Myocyte (in vitro differentiated cells): Measurements from ENCODE around the gene ADRA2A. TPM values are rescaled to one million over a fixed set of nuclear protein-coding genes. Genes with fewer than 3 reads are reported as not detected.
A peak's percentile ranks its signal among the peaks of the same experiment; 100 is the strongest.

Experiments
- DNase-seq: peaks from one replicate; pipeline ENCODE4 v3.0.0-alpha.2; 2012; ENCODE audit warnings: low read depth
- polyA plus RNA-seq: library from polyadenylated mRNA; unstranded; fragments of >200 nt; gene quantifications from one replicate; pipeline ENCODE4 v1.2.1, GENCODE V29; 2012; ENCODE audit warnings: missing spikeins
- total RNA-seq: library from RNA; depleted of rRNA; stranded (reverse); fragments of >200 nt; gene quantifications from 2 replicates; pipeline ENCODE4 v1.2.3, GENCODE V29; 2014

The ADRA2A gene
- 0.31 and 1.3 TPM in 2 replicates for total RNA-seq
- 10.0 TPM for polyA plus RNA-seq

GRCh38 chr10:111076682-111077478 is at the start of gene ADRA2A:
ADRA2A (plus strand) TSS chr10:111077029; CDS start chr10:111077997, 968 bp downstream.
- peak; percentile 47 for DNase-seq

DNA sequence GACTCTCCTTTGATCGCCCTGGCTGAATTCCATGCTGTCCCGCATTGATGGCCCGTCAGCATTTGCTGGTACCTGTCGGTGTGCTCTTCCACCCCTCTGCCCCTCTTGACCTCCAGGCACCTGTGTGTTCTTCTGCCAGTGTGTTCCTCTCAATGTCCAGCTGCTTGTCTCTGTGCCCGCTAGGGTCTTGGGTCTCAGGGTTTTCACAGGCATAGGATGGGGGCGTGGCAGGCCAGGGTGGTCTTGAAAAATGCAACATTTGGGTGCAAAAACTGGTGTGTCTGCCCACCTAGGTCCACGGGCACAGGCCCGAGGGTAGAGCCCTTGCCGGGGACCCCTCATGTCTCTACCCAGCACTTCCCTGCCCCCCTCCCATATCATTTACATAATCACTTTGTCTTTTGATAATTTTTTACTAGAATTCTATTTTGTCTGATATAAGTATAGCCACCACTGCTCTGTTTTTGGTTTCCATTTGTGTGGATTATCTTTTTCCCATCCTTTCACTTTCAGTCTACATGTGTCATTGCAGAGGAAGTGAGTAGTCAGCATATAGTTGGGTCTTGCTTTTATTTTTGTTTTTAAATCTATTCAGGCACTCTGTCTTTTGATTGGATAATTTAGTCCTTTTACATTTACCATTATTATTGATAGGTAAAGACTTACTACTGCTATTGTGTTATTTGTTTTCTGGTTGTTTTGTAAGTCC is 46.6 kb upstream of the ADRA2A start:
- no peak for DNase-seq

GRCh38 chr10:111034598-111035310 is 42.1 kb upstream of the ADRA2A start:
- DNase-seq = peak; percentile 25

GRCh38 chr10:111035542-111035941 is 41.3 kb upstream of the ADRA2A start:
- peak; percentile 5 for DNase-seq

GRCh38 chr10:111037858-111038257 is 39.0 kb upstream of the ADRA2A start:
- DNase-seq = no peak

GRCh38 chr10:111039522-111039921 is 37.3 kb upstream of the ADRA2A start:
- DNase-seq = no peak

- no peak for DNase-seq
Measured at GRCh38 chr10:111057006-111057405, 19.8 kb upstream of the ADRA2A start.

DNA sequence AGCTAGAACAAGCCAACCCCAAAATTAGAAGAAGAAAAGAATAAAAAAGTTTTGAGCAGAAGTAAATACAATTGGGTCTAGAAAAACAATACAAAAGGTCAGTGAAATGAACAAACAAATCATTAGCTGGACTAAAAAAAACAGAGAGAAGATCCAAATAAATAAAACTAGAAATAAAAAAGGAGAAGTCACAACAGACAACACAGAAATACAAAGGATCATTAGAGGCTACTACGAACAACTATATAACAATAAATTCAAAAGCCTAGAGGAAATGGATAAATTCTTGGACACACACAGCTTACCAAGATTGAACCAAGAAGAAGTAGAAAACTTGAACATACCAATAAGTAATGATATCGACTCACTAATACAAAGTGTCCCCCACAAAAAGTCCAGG is 13.4 kb upstream of the ADRA2A start:
- no peak for DNase-seq

DNA sequence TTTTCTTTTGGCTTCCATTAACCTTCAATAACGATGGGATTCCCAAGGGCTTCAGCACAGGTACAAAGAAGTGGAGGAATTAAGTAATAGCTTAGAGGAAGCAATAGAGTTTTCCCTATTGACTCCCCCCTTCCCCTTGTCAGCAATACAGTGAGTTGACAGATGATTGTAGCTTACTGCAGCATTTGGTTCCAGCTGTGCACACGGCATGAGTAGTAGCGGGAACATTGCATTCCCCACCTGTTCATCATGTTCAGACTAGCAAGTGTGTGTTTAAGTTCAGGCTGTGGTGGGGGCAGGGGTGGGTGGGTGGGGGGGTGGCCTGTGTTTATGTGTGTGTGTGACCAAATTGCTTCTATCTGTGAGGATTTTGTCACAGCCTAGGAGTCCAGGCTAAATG is 4.6 kb upstream of the ADRA2A start:
- no peak for DNase-seq

GRCh38 chr10:111075577-111076185 is 1.1 kb upstream of the ADRA2A start:
- DNase-seq = no peak

- peak; percentile 54 for DNase-seq
Measured at GRCh38 chr10:111076191-111076681, 593 bp upstream of the ADRA2A start.

DNA sequence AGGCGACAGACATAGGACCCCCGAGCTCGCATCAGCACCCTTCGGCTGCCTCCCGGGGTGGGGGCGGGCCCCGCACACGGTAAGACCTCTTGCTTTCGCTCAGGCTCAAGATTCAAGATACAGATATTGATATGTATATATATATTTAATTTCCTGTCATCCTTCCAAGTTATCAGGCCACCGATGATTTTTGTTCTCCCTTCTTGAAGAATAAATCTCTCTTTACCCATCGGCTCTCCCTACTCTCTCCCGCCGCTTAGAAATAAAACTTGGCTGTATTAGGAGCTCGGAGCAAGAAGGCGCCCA is 603 bp downstream of the ADRA2A start:
- DNase-seq = no peak

- peak; percentile 2 for DNase-seq
Measured at GRCh38 chr10:111077785-111078504, 1.1 kb downstream of the ADRA2A start.

DNA sequence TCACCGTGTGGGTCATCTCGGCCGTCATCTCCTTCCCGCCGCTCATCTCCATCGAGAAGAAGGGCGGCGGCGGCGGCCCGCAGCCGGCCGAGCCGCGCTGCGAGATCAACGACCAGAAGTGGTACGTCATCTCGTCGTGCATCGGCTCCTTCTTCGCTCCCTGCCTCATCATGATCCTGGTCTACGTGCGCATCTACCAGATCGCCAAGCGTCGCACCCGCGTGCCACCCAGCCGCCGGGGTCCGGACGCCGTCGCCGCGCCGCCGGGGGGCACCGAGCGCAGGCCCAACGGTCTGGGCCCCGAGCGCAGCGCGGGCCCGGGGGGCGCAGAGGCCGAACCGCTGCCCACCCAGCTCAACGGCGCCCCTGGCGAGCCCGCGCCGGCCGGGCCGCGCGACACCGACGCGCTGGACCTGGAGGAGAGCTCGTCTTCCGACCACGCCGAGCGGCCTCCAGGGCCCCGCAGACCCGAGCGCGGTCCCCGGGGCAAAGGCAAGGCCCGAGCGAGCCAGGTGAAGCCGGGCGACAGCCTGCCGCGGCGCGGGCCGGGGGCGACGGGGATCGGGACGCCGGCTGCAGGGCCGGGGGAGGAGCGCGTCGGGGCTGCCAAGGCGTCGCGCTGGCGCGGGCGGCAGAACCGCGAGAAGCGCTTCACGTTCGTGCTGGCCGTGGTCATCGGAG is 1.8 kb downstream of the ADRA2A start:
- DNase-seq = no peak

DNA sequence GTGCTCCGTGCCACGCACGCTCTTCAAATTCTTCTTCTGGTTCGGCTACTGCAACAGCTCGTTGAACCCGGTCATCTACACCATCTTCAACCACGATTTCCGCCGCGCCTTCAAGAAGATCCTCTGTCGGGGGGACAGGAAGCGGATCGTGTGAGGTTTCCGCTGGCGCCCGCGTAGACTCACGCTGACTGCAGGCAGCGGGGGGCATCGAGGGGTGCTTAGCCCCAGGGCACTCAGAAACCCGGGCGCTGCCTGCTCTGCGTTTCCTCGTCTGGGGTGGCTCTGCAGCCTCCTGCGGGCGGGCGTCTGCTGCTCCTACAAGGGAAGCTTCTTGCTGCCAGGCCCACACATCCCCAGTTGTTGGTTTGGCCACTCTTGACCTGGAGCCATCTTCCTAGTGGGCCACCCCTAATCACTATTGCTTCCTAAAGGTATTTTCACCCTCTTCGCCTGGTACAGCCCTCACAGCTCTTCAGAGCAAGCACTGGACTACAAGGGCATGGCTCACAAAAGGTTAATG is 2.5 kb downstream of the ADRA2A start:
- no peak for DNase-seq

DNA sequence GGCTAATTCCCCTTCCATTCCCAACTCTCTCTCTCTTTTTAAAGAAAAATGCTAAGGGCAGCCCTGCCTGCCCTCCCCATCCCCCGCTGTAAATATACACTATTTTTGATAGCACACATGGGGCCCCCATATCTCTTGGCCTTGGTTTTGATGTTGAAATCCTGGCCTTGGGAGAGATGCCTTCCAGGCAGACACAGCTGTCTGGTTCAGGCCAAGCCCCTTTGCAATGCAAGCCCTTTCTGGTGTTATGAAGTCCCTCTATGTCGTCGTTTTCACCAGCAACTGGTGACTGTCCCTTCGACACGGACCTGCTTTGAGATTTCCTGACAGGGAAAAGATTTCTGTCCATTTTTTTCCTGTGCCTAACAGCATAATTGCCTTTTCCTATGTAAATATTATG is 3.0 kb downstream of the ADRA2A start:
- DNase-seq = no peak

DNA sequence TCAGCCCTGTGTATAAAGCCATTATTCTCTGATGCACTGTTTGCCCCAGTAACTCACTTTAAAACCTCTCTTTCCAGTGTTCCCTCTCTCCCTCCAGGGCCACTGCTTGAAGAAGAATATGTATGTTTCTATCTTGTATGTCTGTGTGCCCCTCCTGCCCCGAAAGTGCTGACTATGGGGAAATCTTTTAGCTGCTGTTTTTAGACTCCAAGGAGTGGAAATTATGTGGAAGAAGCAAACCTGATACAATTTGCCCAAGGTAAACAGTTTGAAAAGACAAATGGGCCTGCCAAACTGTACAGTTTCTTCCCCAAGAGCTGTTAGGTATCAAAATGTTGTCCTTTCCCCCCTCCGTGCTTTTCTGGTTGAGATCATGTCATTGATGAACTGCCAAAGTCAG is 3.4 kb downstream of the ADRA2A start:
- DNase-seq = no peak

- DNase-seq = no peak
Measured at GRCh38 chr10:111081595-111081994, 4.8 kb downstream of the ADRA2A start.

GRCh38 chr10:111082102-111082975 is 5.5 kb downstream of the ADRA2A start:
- DNase-seq = no peak
